ENCODE results near the gene OR51B4.
"Not testable (repeated sequence)": the region's sequence is repeated elsewhere in the genome, so short reads cannot be mapped to it uniquely, and the experiment has no call there.

DNA sequence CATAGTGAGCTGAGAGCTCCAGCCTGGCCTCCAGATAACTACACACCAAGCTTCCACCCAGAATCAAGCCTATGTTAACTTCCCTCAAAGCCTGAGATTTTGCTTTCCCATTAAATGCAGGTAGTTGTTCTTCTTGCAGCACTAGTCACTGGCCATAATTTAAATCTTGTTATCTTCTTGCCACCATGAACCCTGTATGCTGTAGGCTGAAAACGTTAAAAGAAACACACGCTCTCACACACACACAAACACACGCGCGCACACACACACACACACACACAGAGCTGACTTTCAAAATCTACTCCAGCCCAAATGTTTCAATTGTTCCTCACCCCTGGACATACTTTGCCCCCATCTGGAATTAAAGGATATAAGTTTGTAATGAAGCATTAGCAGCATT, 48.3 kb downstream of the OR51B4 start:
- TF ChIP-seq, protein P1, sequence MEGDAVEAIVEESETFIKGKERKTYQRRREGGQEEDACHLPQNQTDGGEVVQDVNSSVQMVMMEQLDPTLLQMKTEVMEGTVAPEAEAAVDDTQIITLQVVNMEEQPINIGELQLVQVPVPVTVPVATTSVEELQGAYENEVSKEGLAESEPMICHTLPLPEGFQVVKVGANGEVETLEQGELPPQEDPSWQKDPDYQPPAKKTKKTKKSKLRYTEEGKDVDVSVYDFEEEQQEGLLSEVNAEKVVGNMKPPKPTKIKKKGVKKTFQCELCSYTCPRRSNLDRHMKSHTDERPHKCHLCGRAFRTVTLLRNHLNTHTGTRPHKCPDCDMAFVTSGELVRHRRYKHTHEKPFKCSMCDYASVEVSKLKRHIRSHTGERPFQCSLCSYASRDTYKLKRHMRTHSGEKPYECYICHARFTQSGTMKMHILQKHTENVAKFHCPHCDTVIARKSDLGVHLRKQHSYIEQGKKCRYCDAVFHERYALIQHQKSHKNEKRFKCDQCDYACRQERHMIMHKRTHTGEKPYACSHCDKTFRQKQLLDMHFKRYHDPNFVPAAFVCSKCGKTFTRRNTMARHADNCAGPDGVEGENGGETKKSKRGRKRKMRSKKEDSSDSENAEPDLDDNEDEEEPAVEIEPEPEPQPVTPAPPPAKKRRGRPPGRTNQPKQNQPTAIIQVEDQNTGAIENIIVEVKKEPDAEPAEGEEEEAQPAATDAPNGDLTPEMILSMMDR (IDR thresholded peaks at IDR 0.05): not testable (repeated sequence)
- not testable (repeated sequence) for TF ChIP-seq POLR2A (IDR thresholded peaks at IDR 0.05)

All from thyroid gland (tissue), 4 donors.